K562 (cell line): ENCODE results near the gene EXOC4. TPM values are rescaled to one million over a fixed set of nuclear protein-coding genes. Genes with fewer than 3 reads are reported as not detected.

Source experiments
- ATAC-seq: fragments of 200-7000 bp; cut with Tn5 transposase; 3 replicates; pipeline ENCODE4 v1.9.1; 2020; ENCODE audit warnings: moderate library complexity
- BruUV-seq: library from RNA; stranded (reverse); fragments of 400-500 nt; replicated peaks from 2 replicates; lab custom pipeline; 2021; lab: Mats Ljungman, UMichigan
- CTCF ChIA-PET: fragments of 300-600 bp; formaldehyde crosslinking; extraction: SDS; loops from one replicate; lab custom pipeline; 2021; ENCODE audit warnings: low intra/inter-chr PET ratio; lab: Yijun Ruan, JAX
- POLR2A ChIA-PET: fragments of 300-600, 350-650 bp; sonication (Branson Sonifier 250); formaldehyde crosslinking; extraction: SDS; loops from one replicate; lab custom pipeline; 2021; ENCODE audit warnings: antibody characterized with exemption, inconsistent platforms; lab: Yijun Ruan, JAX
- DNase-seq, 4 experiments: peaks; one replicate each; pipeline versions ENCODE4 v3.0.0 to v3.0.0-alpha.2; 2011 to 2018; ENCODE audit warnings: low spot score in 3 of 4, mixed read lengths in 3 of 4; ENCODE audit errors: extremely low read depth in 1 of 4
- FAIRE-seq: peaks from 2 replicates; lab custom pipeline; 2011; peaks lifted over from hg19 to GRCh38; lab: Jason Lieb, UNC
- H2AFZ ChIP-seq: 2 replicates; pipeline ENCODE4 v1.6.0; 2011; ENCODE audit warnings: low read depth, low read length, control low read depth, inconsistent platforms
- H3K27ac ChIP-seq: fragments of 200-600 bp; 3 replicates; pipeline ENCODE4 v1.8.0; 2011; ENCODE audit warnings: low read depth, mild to moderate bottlenecking, control low read depth, inconsistent platforms, low read length, moderate library complexity, mixed read lengths; ENCODE audit errors: extremely low read depth
- H3K27me3 ChIP-seq, 2 experiments: fragments of 300-600 bp in 1 of 2; 2 replicates in 1 of 2; 3 replicates in 1 of 2; pipeline versions ENCODE4 v1.6.0 to v1.8.0; 2011; ENCODE audit warnings: inconsistent platforms in 2 of 2, low read length in 2 of 2, mild to moderate bottlenecking in 1 of 2, mixed read lengths in 1 of 2, moderate library complexity in 1 of 2; ENCODE audit not compliant: control insufficient read depth in 2 of 2, insufficient read depth in 2 of 2
- H3K36me3 ChIP-seq: fragments of 300-600 bp; 3 replicates; pipeline ENCODE4 v1.8.0; 2011; ENCODE audit warnings: mild to moderate bottlenecking, low read length, inconsistent platforms; ENCODE audit not compliant: control insufficient read depth, insufficient read depth
- H3K4me1 ChIP-seq, 2 experiments: fragments of 200-600 bp in 1 of 2; replicated peaks in 1 of 2; 2 replicates in 1 of 2; 3 replicates in 1 of 2; pipeline versions ENCODE4 v1.5.1 to v1.8.0; 2011; ENCODE audit warnings: inconsistent platforms in 2 of 2, low read length in 2 of 2, mild to moderate bottlenecking in 1 of 2, mixed read lengths in 1 of 2, moderate library complexity in 1 of 2; ENCODE audit not compliant: control insufficient read depth in 2 of 2, insufficient read depth in 2 of 2
- H3K4me2 ChIP-seq: 2 replicates; pipeline ENCODE4 v1.6.1; 2011; ENCODE audit warnings: low read length, control low read depth, inconsistent platforms, mixed read lengths; ENCODE audit not compliant: insufficient read depth
- H3K4me3 ChIP-seq: fragments of 200-600 bp; sonication (generic), shearing (Covaris generic); 2 replicates; pipeline ENCODE4 v1.5.1; 2016; ENCODE audit warnings: control low read depth, inconsistent platforms
- H3K79me2 ChIP-seq: fragments of 200-600 bp; 3 replicates; pipeline ENCODE4 v1.8.0; 2011; ENCODE audit warnings: low read length, inconsistent platforms; ENCODE audit not compliant: control insufficient read depth, insufficient read depth
- H3K9ac ChIP-seq, 2 experiments: 2 replicates each; pipeline versions ENCODE4 v1.6.0 to v1.6.1; 2011; ENCODE audit warnings: low read depth in 2 of 2, low read length in 2 of 2, control low read depth in 1 of 2, inconsistent platforms in 1 of 2, mild to moderate bottlenecking in 1 of 2, mixed read lengths in 1 of 2; ENCODE audit not compliant: insufficient read depth in 1 of 2
- H3K9me1 ChIP-seq: one replicate; pipeline ENCODE4 v1.6.0; 2011; ENCODE audit warnings: inconsistent platforms, mild to moderate bottlenecking, low read length, moderate library complexity; ENCODE audit not compliant: control insufficient read depth, insufficient read depth
- H3K9me3 ChIP-seq: replicated peaks from 2 replicates; pipeline ENCODE4 v1.5.1; 2011; ENCODE audit warnings: low read depth, low read length, inconsistent platforms; ENCODE audit not compliant: control insufficient read depth, insufficient read depth
- H4K20me1 ChIP-seq: replicated peaks from 2 replicates; pipeline ENCODE4 v1.6.1; 2011; ENCODE audit warnings: low read length, inconsistent platforms, mixed read lengths; ENCODE audit not compliant: control insufficient read depth, insufficient read depth
- ARID1B ChIP-seq: fragments of 450-650 bp; IDR thresholded peaks from 2 replicates; pipeline ENCODE4 v1.6.1; 2016; ENCODE audit warnings: antibody characterized with exemption, mild to moderate bottlenecking, inconsistent platforms
- DACH1 ChIP-seq: fragments of 450-650 bp; IDR thresholded peaks from 2 replicates; pipeline ENCODE4 v1.6.1; 2018; ENCODE audit not compliant: partially characterized antibody
- DDX20 ChIP-seq: fragments of 450-650 bp; IDR thresholded peaks from 2 replicates; pipeline ENCODE4 v1.6.1; 2016; ENCODE audit warnings: missing genetic modification characterization, low read depth, mild to moderate bottlenecking, missing compliant biosample characterization, moderate library complexity
- GTF2F1 ChIP-seq: IDR thresholded peaks from 2 replicates; pipeline ENCODE4 v1.6.1; 2011; ENCODE audit warnings: low read depth, low read length, improper control_type of control experiment
- HNRNPUL1 ChIP-seq: fragments of 200-400 bp; formaldehyde crosslinking; IDR thresholded peaks from 2 replicates; pipeline ENCODE4 v1.6.1; 2017; ENCODE audit warnings: low read length
- JUND ChIP-seq, 2 experiments: IDR thresholded peaks; 2 replicates in 1 of 2; 3 replicates in 1 of 2; pipeline ENCODE4 v1.6.1; 2011; ENCODE audit warnings: borderline replicate concordance in 2 of 2, low read depth in 2 of 2, low read length in 2 of 2, improper control_type of control experiment in 1 of 2, missing biosample characterization in 1 of 2, missing genetic modification characterization in 1 of 2, missing genetic modification reagents in 1 of 2
- KAT2B ChIP-seq: IDR thresholded peaks from one replicate; pipeline ENCODE4 v1.6.1; 2012; ENCODE audit warnings: low read depth, mild to moderate bottlenecking, control low read depth, inconsistent platforms, low read length, moderate library complexity
- NRF1 ChIP-seq, 2 experiments: fragments of 450-650 bp; IDR thresholded peaks in 1 of 2; conservative IDR thresholded peaks in 1 of 2; 2 replicates each; pipeline ENCODE4 v1.6.1; 2014; ENCODE audit warnings: mild to moderate bottlenecking in 2 of 2
- PHF8 ChIP-seq: fragments of 200-600 bp; sonication (generic); IDR thresholded peaks from 2 replicates; pipeline ENCODE4 v1.6.1; 2012; ENCODE audit warnings: mixed run types, mild to moderate bottlenecking, inconsistent platforms, low read length, moderate library complexity, borderline replicate concordance
- RBM15 ChIP-seq: fragments of 200-400 bp; formaldehyde crosslinking; IDR thresholded peaks from 2 replicates; pipeline ENCODE4 v1.6.1; 2018; ENCODE audit warnings: mild to moderate bottlenecking, low read length, moderate library complexity; ENCODE audit not compliant: insufficient read depth
- SIN3B ChIP-seq: fragments of 450-650 bp; IDR thresholded peaks from 2 replicates; pipeline ENCODE4 v1.6.1; 2017; ENCODE audit warnings: low read depth, mild to moderate bottlenecking, moderate library complexity
- SP1 ChIP-seq: sonication (generic); formaldehyde crosslinking; IDR thresholded peaks from 2 replicates; pipeline ENCODE4 v1.8.1; 2022; ENCODE audit warnings: mild to moderate bottlenecking, missing genetic modification reagents
- ZKSCAN3 ChIP-seq: fragments of 250-450 bp; sonication (Bioruptor Pico); IDR thresholded peaks from 2 replicates; pipeline ENCODE4 v1.4.0; 2020
- ZNF23 ChIP-seq: fragments of 250-450 bp; sonication (Bioruptor Pico); IDR thresholded peaks from 2 replicates; pipeline ENCODE4 v1.4.0; 2020; ENCODE audit warnings: mild to moderate bottlenecking
- ZNF239 ChIP-seq: fragments of 250-450 bp; sonication (Bioruptor Pico); IDR thresholded peaks from 2 replicates; pipeline ENCODE4 v1.4.0; 2020; ENCODE audit warnings: mild to moderate bottlenecking
- ZNF707 ChIP-seq: fragments of 250-450 bp; sonication (Bioruptor Pico); conservative IDR thresholded peaks from 2 replicates; pipeline ENCODE4 v1.8.0; 2022; ENCODE audit warnings: inconsistent platforms, mild to moderate bottlenecking, moderate library complexity
- WGBS: fragments of 100-300 bp; shearing (Covaris generic); methylation state at CpG from one replicate; pipeline ENCODE4 v1.1.6; 2016; ENCODE audit warnings: low coverage, mixed read lengths; ENCODE audit not compliant: insufficient coverage; ENCODE audit errors: missing lambda C conversion rate; 5-methylcytosine and 5-hydroxymethylcytosine counted together
- in situ Hi-C: fragments of 300-500 bp; cut with MboI; formaldehyde crosslinking; loops from 4 replicates; pipeline ENCODE4 v1.15.0; 2018; ENCODE audit warnings: inconsistent platforms, mixed read lengths
- intact Hi-C: fragments of 100-400 bp; cut with micrococcal nuclease; formaldehyde crosslinking; loops from 2 replicates; pipeline ENCODE4 v1.14.2; 2022
- polyA plus RNA-seq, 8 experiments: library from polyadenylated mRNA; depleted of rRNA in 4 of 8; stranded (reverse) in 5 of 8; unstranded in 3 of 8; fragments of >200 nt; fragmentation: Nextera tagmentation in 2 of 8; fragmentation: Illumina TruSeq in 1 of 8; extraction: Ambion mirVana in 2 of 8; extraction: Trizol in 1 of 8; gene quantifications; 2 replicates each; pipeline versions ENCODE4 v1.2.1 to v1.2.3, GENCODE V29; 2011 to 2014; ENCODE audit warnings: inconsistent platforms in 1 of 8, missing spikeins in 1 of 8
- total RNA-seq, 7 experiments: library from RNA; depleted of rRNA in 6 of 7; stranded (reverse); fragments of >200 nt in 6 of 7; fragmentation: Illumina TruSeq in 2 of 7; extraction: Trizol in 2 of 7; gene quantifications; 2 replicates each; pipeline versions ENCODE4 v1.2.1 to v1.2.3, GENCODE V29; 2011 to 2021; ENCODE audit warnings: low replicate concordance in 1 of 7
- TF ChIP-seq, protein P1 (sequence below): fragments of 250-450 bp; sonication (Bioruptor Pico); IDR thresholded peaks from 2 replicates; pipeline ENCODE4 v1.5.0; 2020; ENCODE audit warnings: mild to moderate bottlenecking, borderline replicate concordance
- TF ChIP-seq, protein P2 (sequence below): fragments of 250-450 bp; sonication (Bioruptor Pico); IDR thresholded peaks from 2 replicates; pipeline ENCODE4 v1.4.0; 2020
- TF ChIP-seq, protein P3 (sequence below): sonication (generic); formaldehyde crosslinking; IDR thresholded peaks from 2 replicates; pipeline ENCODE4 v1.8.1; 2023; ENCODE audit warnings: mild to moderate bottlenecking, missing genetic modification reagents, moderate library complexity

Gene EXOC4
- total and polyA plus RNA-seq, 9 of the 15 experiments (the other 6 are each of a cell fraction or from before 2014, with no cell fraction given): 18.5 to 73.1 (median 46.6) TPM

DNA sequence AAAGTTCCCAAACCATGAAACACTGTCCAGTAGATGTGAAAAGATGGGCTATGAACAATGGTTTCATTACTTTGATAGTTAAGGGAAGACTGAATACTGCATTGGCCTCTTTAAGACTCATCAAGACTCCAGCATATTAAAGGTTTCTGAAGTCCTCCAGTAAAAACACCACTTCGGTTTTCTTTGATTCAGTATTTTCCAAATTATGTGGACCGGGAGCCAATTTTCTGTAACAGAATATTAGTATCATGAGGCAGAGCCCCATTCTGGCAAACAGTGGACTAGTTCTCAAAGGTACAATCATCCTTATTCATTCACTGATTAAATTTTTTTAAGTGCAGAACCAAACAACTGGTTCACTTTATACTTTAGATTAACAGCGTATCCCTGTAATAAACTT, 633.2 kb downstream of the EXOC4 start (continued):
- TF ChIP-seq, protein P1, sequence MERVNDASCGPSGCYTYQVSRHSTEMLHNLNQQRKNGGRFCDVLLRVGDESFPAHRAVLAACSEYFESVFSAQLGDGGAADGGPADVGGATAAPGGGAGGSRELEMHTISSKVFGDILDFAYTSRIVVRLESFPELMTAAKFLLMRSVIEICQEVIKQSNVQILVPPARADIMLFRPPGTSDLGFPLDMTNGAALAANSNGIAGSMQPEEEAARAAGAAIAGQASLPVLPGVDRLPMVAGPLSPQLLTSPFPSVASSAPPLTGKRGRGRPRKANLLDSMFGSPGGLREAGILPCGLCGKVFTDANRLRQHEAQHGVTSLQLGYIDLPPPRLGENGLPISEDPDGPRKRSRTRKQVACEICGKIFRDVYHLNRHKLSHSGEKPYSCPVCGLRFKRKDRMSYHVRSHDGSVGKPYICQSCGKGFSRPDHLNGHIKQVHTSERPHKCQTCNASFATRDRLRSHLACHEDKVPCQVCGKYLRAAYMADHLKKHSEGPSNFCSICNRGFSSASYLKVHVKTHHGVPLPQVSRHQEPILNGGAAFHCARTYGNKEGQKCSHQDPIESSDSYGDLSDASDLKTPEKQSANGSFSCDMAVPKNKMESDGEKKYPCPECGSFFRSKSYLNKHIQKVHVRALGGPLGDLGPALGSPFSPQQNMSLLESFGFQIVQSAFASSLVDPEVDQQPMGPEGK: no peak
- no peak for TF ChIP-seq DDX20 (tag)
- TF ChIP-seq RBM15: no peak
- no peak for TF ChIP-seq NRF1 (conservative IDR thresholded peaks at IDR 0.05 in 1 of 2, IDR thresholded peaks at IDR 0.05 in 1 of 2)
- no peak for TF ChIP-seq ZNF23 (CRISPR knock-in tag)

DNA sequence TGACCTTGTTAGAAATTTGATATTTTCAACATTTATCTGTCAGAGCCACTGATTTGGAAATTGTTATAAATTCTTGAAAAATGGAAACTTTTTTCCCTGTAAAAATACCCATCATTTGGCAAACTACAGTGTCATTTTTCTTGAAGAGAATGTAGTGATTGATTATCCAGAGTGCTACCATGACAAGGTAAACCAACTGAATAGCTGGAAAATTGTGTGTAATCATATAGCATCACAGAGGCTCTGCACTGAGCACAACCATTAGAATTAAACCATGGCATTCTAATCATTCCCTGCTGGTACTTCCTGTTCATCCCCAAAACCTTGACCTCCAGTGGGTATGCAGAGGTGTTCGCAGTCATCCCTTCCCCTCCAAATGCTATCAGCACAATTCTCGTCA, 633.9 kb downstream of the EXOC4 start:
- POLR2A ChIA-PET: no interaction called here
- 24% methylated on average over 2 of the region's 2 CpGs for WGBS
- TF ChIP-seq HNRNPUL1: no peak
- TF ChIP-seq, protein P2, sequence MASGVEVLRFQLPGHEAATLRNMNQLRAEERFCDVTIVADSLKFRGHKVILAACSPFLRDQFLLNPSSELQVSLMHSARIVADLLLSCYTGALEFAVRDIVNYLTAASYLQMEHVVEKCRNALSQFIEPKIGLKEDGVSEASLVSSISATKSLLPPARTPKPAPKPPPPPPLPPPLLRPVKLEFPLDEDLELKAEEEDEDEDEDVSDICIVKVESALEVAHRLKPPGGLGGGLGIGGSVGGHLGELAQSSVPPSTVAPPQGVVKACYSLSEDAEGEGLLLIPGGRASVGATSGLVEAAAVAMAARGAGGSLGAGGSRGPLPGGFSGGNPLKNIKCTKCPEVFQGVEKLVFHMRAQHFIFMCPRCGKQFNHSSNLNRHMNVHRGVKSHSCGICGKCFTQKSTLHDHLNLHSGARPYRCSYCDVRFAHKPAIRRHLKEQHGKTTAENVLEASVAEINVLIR: no peak
- TF ChIP-seq SP1 (CRISPR knock-in tag): no peak
- TF ChIP-seq PHF8: no peak
- TF ChIP-seq ZKSCAN3: no peak
- no peak for TF ChIP-seq DACH1
- no peak for TF ChIP-seq KAT2B
- TF ChIP-seq JUND (IDR thresholded peaks at IDR 0.05; ENCODE audit: borderline replicate concordance, low read depth, low read length): no peak
- TF ChIP-seq JUND (tag; IDR thresholded peaks at IDR 0.05; ENCODE audit: borderline replicate concordance, low read depth, low read length): no peak
- TF ChIP-seq GTF2F1: no peak
- no peak for TF ChIP-seq SIN3B
- TF ChIP-seq, protein P3, sequence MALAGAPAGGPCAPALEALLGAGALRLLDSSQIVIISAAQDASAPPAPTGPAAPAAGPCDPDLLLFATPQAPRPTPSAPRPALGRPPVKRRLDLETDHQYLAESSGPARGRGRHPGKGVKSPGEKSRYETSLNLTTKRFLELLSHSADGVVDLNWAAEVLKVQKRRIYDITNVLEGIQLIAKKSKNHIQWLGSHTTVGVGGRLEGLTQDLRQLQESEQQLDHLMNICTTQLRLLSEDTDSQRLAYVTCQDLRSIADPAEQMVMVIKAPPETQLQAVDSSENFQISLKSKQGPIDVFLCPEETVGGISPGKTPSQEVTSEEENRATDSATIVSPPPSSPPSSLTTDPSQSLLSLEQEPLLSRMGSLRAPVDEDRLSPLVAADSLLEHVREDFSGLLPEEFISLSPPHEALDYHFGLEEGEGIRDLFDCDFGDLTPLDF (CRISPR knock-in tag): no peak
- no peak for TF ChIP-seq ARID1B
- no peak for TF ChIP-seq ZNF239 (CRISPR knock-in tag)
- TF ChIP-seq ZNF707 (CRISPR knock-in tag): no peak

More for the DNA sequence above, 633.9 kb downstream of the EXOC4 start:
- no peaks in the 10 kb centered on the region for H3K79me2 ChIP-seq
- H3K9ac ChIP-seq: no peak overlapping the region
- H3K27me3 ChIP-seq: no peaks in the 10 kb centered on the region
- DNase-seq (no peak), FAIRE-seq (no peak), ATAC-seq (no peak)
- H3K27ac ChIP-seq: no peak overlapping the region
- no peaks in the 10 kb centered on the region for H3K36me3 ChIP-seq
- peaks cover 4 to 10% of the 10 kb centered on the region in 2 experiments; a peak in 3 of 5 replicates for H3K4me1 ChIP-seq
- H3K9me3 ChIP-seq: no peaks in the 10 kb centered on the region
- H4K20me1 ChIP-seq: no peaks in the 10 kb centered on the region
- no TSS peak for BruUV-seq
- no peak overlapping the region for H3K4me2 ChIP-seq
- intact Hi-C loops: no loop called here
- no peak overlapping the region for H2AFZ ChIP-seq
- no peaks in the 10 kb centered on the region for H3K9me1 ChIP-seq
- in situ Hi-C loops: no loop called here
- CTCF ChIA-PET: no interaction called here
- no peak overlapping the region for H3K4me3 ChIP-seq
